Left lobe of liver (tissue), 2 donors: ENCODE measurements around the gene AFF1. TPM values are rescaled to one million over a fixed set of nuclear protein-coding genes. Genes with fewer than 3 reads are reported as not detected.

Experiments
- ATAC-seq: fragments of 200-7000 bp; cut with Tn5 transposase; one replicate; pipeline ENCODE4 v1.9.1; 2020; ENCODE audit warnings: mild to moderate bottlenecking, moderate library complexity
- DNase-seq: peaks from one replicate; pipeline ENCODE4 v3.0.0-alpha.2; 2020; ENCODE audit warnings: low spot score
- total RNA-seq: library from RNA; stranded (reverse); gene quantifications from one replicate; pipeline ENCODE4 v1.2.1, GENCODE V29; 2021
- donor health status: DM: no; HTN: no; CAD: no; lungs with moderate emphysema.
- donor health status: DM: no; HTN: yes; CAD: no.

AFF1 gene
- 37.2 TPM for total RNA-seq

GRCh38 chr4:86934771-86935565, at the start of gene AFF1:
TSS of gene AFF1 (plus strand) at chr4:86935011. CDS start at chr4:86948534, 13,523 bp downstream.
- DNase-seq (peak; percentile 96), ATAC-seq (peak; percentile 86)

- no peak for ATAC-seq
- DNase-seq, result no peak
Measured at GRCh38 chr4:86890790-86891189, 44.0 kb upstream of the AFF1 start.

- peak; percentile 92 for ATAC-seq
- peak; percentile 87 for DNase-seq
Measured at GRCh38 chr4:86891762-86892635, 42.8 kb upstream of the AFF1 start, which contains the start of gene C4orf36. TSS of gene C4orf36 (minus strand) at chr4:86892422. CDS start at chr4:86891520, 902 bp downstream.

- ATAC-seq (no peak), DNase-seq (no peak)
Measured at GRCh38 chr4:86892636-86892960, 42.2 kb upstream of the AFF1 start.

GRCh38 chr4:86893136-86893535, 41.7 kb upstream of the AFF1 start:
- ATAC-seq (peak; percentile 14), DNase-seq (no peak)

- DNase-seq, result no peak
- no peak for ATAC-seq
Measured at GRCh38 chr4:86894455-86894854, 40.4 kb upstream of the AFF1 start.

- DNase-seq (no peak), ATAC-seq (peak; percentile 53)
Measured at GRCh38 chr4:86895692-86896488, 38.9 kb upstream of the AFF1 start.

GRCh38 chr4:86896596-86896995, 38.2 kb upstream of the AFF1 start:
- no peak for DNase-seq
- ATAC-seq, result no peak

GRCh38 chr4:86898562-86898961, 36.2 kb upstream of the AFF1 start:
- no peak for DNase-seq
- peak; percentile 79 for ATAC-seq

- DNase-seq (no peak), ATAC-seq (no peak)
Measured at GRCh38 chr4:86901864-86902263, 32.9 kb upstream of the AFF1 start.

GRCh38 chr4:86908251-86908657, 26.6 kb upstream of the AFF1 start:
- DNase-seq, result no peak
- ATAC-seq, result no peak

- ATAC-seq (peak; percentile 14), DNase-seq (no peak)
Measured at GRCh38 chr4:86909546-86910295, 25.1 kb upstream of the AFF1 start.

- no peak for DNase-seq
- ATAC-seq, result no peak
Measured at GRCh38 chr4:86910369-86910768, 24.4 kb upstream of the AFF1 start.

- DNase-seq (no peak), ATAC-seq (no peak)
Measured at GRCh38 chr4:86910820-86911684, 23.8 kb upstream of the AFF1 start.

- ATAC-seq (no peak), DNase-seq (no peak)
Measured at GRCh38 chr4:86916392-86916791, 18.4 kb upstream of the AFF1 start.

GRCh38 chr4:86917212-86918039, 17.4 kb upstream of the AFF1 start:
- no peak for ATAC-seq
- no peak for DNase-seq

GRCh38 chr4:86918539-86919072, 16.2 kb upstream of the AFF1 start:
- DNase-seq (no peak), ATAC-seq (no peak)

- no peak for DNase-seq
- ATAC-seq, result no peak
Measured at GRCh38 chr4:86919561-86920223, 15.1 kb upstream of the AFF1 start.
